SU-DHL-6 (cell line): ENCODE data around the gene MT1B.
"Not testable (repeated sequence)": the region's sequence is repeated elsewhere in the genome, so short reads cannot be mapped to it uniquely, and the experiment has no call there.

Experiments
- H2AFZ ChIP-seq: fragments of 200-600 bp; sonication (generic); 2 replicates; pipeline ENCODE4 v1.6.1; 2014; ENCODE audit warnings: low read depth, mild to moderate bottlenecking, moderate library complexity, mixed read lengths, antibody characterized with exemption, low read length; ENCODE audit not compliant: severe bottlenecking
- H3F3A ChIP-seq: fragments of 200-600 bp; shearing (Covaris generic); 2 replicates; pipeline ENCODE4 v1.6.0; 2016; ENCODE audit warnings: antibody characterized with exemption, mild to moderate bottlenecking; ENCODE audit not compliant: insufficient read depth
- H3K27ac ChIP-seq: fragments of 200-600 bp; sonication (generic); 2 replicates; pipeline ENCODE4 v1.5.1; 2016; ENCODE audit warnings: low read depth, mild to moderate bottlenecking, low read length, moderate library complexity, mixed read lengths
- H3K27me3 ChIP-seq: fragments of 200-600 bp; sonication (generic), shearing (Covaris generic); 2 replicates; pipeline ENCODE4 v1.6.0; 2014; ENCODE audit warnings: mild to moderate bottlenecking, low read length
- H3K36me3 ChIP-seq: fragments of 200-600 bp; sonication (generic); 2 replicates; pipeline ENCODE4 v1.6.1; 2014; ENCODE audit warnings: mild to moderate bottlenecking, low read length, mixed read lengths
- H3K4me2 ChIP-seq: fragments of 300-600, 200-600 bp; shearing (Covaris generic), sonication (generic); 2 replicates; pipeline ENCODE4 v1.6.0; 2014; ENCODE audit warnings: low read length, low read depth, mild to moderate bottlenecking; ENCODE audit not compliant: poor library complexity, severe bottlenecking
- H3K4me3 ChIP-seq: fragments of 200-600 bp; sonication (generic); 2 replicates; pipeline ENCODE4 v1.5.1; 2014; ENCODE audit warnings: antibody characterized with exemption, low read length, mild to moderate bottlenecking, mixed read lengths; ENCODE audit not compliant: insufficient read depth, poor library complexity, severe bottlenecking
- H3K79me2 ChIP-seq: fragments of 200-600 bp; sonication (generic); 2 replicates; pipeline ENCODE4 v1.6.1; 2014; ENCODE audit warnings: mild to moderate bottlenecking, low read length, moderate library complexity; ENCODE audit not compliant: insufficient read depth
- H3K9ac ChIP-seq: fragments of 200-600 bp; sonication (generic); 2 replicates; pipeline ENCODE4 v1.7.0; 2014; ENCODE audit warnings: mild to moderate bottlenecking, low read length
- H3K9me2 ChIP-seq: fragments of 200-600 bp; sonication (generic); replicated peaks from 2 replicates; pipeline ENCODE4 v1.6.1; 2014; ENCODE audit warnings: low read length; ENCODE audit not compliant: insufficient read depth
- H3K9me3 ChIP-seq: fragments of 200-600 bp; sonication (generic); 2 replicates; pipeline ENCODE4 v1.6.1; 2014; ENCODE audit warnings: low read length, mixed read lengths; ENCODE audit not compliant: insufficient read depth
- H4K20me1 ChIP-seq: fragments of 200-600 bp; sonication (generic); 2 replicates; pipeline ENCODE4 v1.6.1; 2014; ENCODE audit warnings: low read depth, mild to moderate bottlenecking, antibody characterized with exemption, low read length, moderate library complexity, mixed read lengths
- CTCF ChIP-seq: fragments of 200-600 bp; sonication (generic); IDR thresholded peaks from one replicate; pipeline ENCODE4 v1.5.1; 2017; ENCODE audit warnings: antibody characterized with exemption, mild to moderate bottlenecking, low read length, moderate library complexity; ENCODE audit not compliant: insufficient read depth, poor library complexity, severe bottlenecking
- EZH2phosphoT487 ChIP-seq: fragments of 200-600 bp; sonication (generic), shearing (Covaris generic); conservative IDR thresholded peaks from 2 replicates; pipeline ENCODE4 v1.6.1; 2018; ENCODE audit warnings: mild to moderate bottlenecking, antibody characterized with exemption, low read length, moderate library complexity, mixed read lengths

Gene MT1B

DNA sequence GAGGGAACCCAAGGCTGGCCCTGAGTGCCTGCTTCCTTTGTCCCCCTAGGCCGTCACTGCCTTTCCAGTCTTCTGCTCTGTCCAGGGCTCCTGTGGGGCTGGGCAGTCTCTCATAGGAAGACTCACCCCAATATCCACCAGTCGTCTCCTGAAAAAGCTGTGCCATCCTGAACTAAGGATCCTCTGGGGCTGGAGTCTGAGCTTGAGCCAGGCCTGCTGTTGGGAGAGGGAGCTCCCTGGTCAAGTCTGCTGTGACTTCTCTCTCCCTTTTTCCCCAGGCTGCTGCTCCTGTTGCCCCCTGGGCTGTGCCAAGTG lies 18.9 kb downstream of the MT1B start:
- Histone ChIP-seq H3K9ac (no peak overlapping the region), H3K4me3 (no peak overlapping the region), H2AFZ (no peak overlapping the region), H3K27ac (no peak overlapping the region), H3K27me3 (no peaks in the 10 kb centered on the region), H3K79me2 (no peaks in the 10 kb centered on the region), H3K36me3 (no peaks in the 10 kb centered on the region), H3K9me2 (no peaks in the 10 kb centered on the region), H3K9me3 (no peaks in the 10 kb centered on the region), H3K4me2 (no peak overlapping the region), H4K20me1 (no peaks in the 10 kb centered on the region), H3F3A (no peaks in the 10 kb centered on the region)
- TF ChIP-seq CTCF (no peak), EZH2phosphoT487 (no peak)

GRCh38 chr16:56671691-56672090 lies 20.0 kb downstream of the MT1B start:
- H3K79me2 ChIP-seq, H3K9ac ChIP-seq, H2AFZ ChIP-seq, H3K9me3 ChIP-seq, H3K4me3 ChIP-seq, H3K4me2 ChIP-seq, H3K27me3 ChIP-seq, H4K20me1 ChIP-seq, H3K27ac ChIP-seq, H3F3A ChIP-seq, H3K9me2 ChIP-seq, H3K36me3 ChIP-seq: not testable (repeated sequence)

GRCh38 chr16:56672171-56672570 lies 20.5 kb downstream of the MT1B start:
- not testable (repeated sequence) for H3F3A ChIP-seq, H3K9ac ChIP-seq, H3K4me2 ChIP-seq, H2AFZ ChIP-seq, H3K36me3 ChIP-seq, H3K27ac ChIP-seq, H3K27me3 ChIP-seq, H3K79me2 ChIP-seq, H3K9me3 ChIP-seq, H3K4me3 ChIP-seq, H4K20me1 ChIP-seq, H3K9me2 ChIP-seq

- Histone ChIP-seq H3K9me3 (no peaks in the 10 kb centered on the region), H3K9ac (no peak overlapping the region), H2AFZ (no peak overlapping the region), H3K4me2 (no peak overlapping the region), H3K27me3 (no peaks in the 10 kb centered on the region), H3K79me2 (no peaks in the 10 kb centered on the region), H3K4me3 (no peak overlapping the region), H3K27ac (no peak overlapping the region), H3F3A (no peaks in the 10 kb centered on the region), H4K20me1 (no peaks in the 10 kb centered on the region), H3K36me3 (no peaks in the 10 kb centered on the region), H3K9me2 (no peaks in the 10 kb centered on the region)
- TF ChIP-seq EZH2phosphoT487 (no peak), CTCF (no peak)
Measured at GRCh38 chr16:56672761-56673536, 21.3 kb downstream of the MT1B start.
